ENCODE measurements around the gene TOPAZ1.

TOPAZ1 gene

GRCh38 chr3:44321335-44321734, 79.6 kb downstream of the TOPAZ1 start:
- Histone ChIP-seq H3K4me3 (ENCODE audit: insufficient read depth, low read length, poor library complexity, severe bottlenecking) (no peak overlapping the region), H4K20me1 (ENCODE audit: low read depth, low read length) (no peaks in the 10 kb centered on the region), H3F3A (ENCODE audit: insufficient read depth) (no peaks in the 10 kb centered on the region), H3K27me3 (ENCODE audit: low read length) (no peaks in the 10 kb centered on the region), H3K36me3 (ENCODE audit: low read length) (no peaks in the 10 kb centered on the region), H3K4me2 (ENCODE audit: low read depth, low read length, poor library complexity, severe bottlenecking) (no peak overlapping the region), H3K9me3 (ENCODE audit: insufficient read depth, low read length) (no peaks in the 10 kb centered on the region), H3K9ac (ENCODE audit: low read length) (no peak overlapping the region), H2AFZ (ENCODE audit: low read depth, low read length, severe bottlenecking) (no peak overlapping the region), H3K27ac (ENCODE audit: low read depth, low read length) (no peak overlapping the region), H3K79me2 (ENCODE audit: insufficient read depth, low read length) (no peaks in the 10 kb centered on the region), H3K9me2 (replicated peaks; ENCODE audit: insufficient read depth, low read length) (no peaks in the 10 kb centered on the region)
- no peak for TF ChIP-seq EZH2phosphoT487 (conservative IDR thresholded peaks at IDR 0.05; ENCODE audit: low read length)
- TF ChIP-seq CTCF (IDR thresholded peaks at IDR 0.05; ENCODE audit: insufficient read depth, low read length, poor library complexity, severe bottlenecking), result no peak

GRCh38 chr3:44323341-44323955, 81.8 kb downstream of the TOPAZ1 start:
- H3K9me2 ChIP-seq (replicated peaks; ENCODE audit: insufficient read depth, low read length), result no peaks in the 10 kb centered on the region
- no peak overlapping the region for H2AFZ ChIP-seq (ENCODE audit: low read depth, low read length, severe bottlenecking)
- no peaks in the 10 kb centered on the region for H3K36me3 ChIP-seq (ENCODE audit: low read length)
- no peaks in the 10 kb centered on the region for H3K27me3 ChIP-seq (ENCODE audit: low read length)
- H3K4me2 ChIP-seq (ENCODE audit: low read depth, low read length, poor library complexity, severe bottlenecking), result no peak overlapping the region
- no peak overlapping the region for H3K4me3 ChIP-seq (ENCODE audit: insufficient read depth, low read length, poor library complexity, severe bottlenecking)
- H3K79me2 ChIP-seq (ENCODE audit: insufficient read depth, low read length), result no peaks in the 10 kb centered on the region
- no peaks in the 10 kb centered on the region for H4K20me1 ChIP-seq (ENCODE audit: low read depth, low read length)
- no peaks in the 10 kb centered on the region for H3K9me3 ChIP-seq (ENCODE audit: insufficient read depth, low read length)
- no peaks in the 10 kb centered on the region for H3F3A ChIP-seq (ENCODE audit: insufficient read depth)
- H3K9ac ChIP-seq (ENCODE audit: low read length), result no peak overlapping the region
- no peak overlapping the region for H3K27ac ChIP-seq (ENCODE audit: low read depth, low read length)
- TF ChIP-seq CTCF (IDR thresholded peaks at IDR 0.05; ENCODE audit: insufficient read depth, low read length, poor library complexity, severe bottlenecking) (peak; percentile 95), EZH2phosphoT487 (conservative IDR thresholded peaks at IDR 0.05; ENCODE audit: low read length) (no peak)

- H3K4me3 ChIP-seq (ENCODE audit: insufficient read depth, low read length, poor library complexity, severe bottlenecking), result no peak overlapping the region
- no peaks in the 10 kb centered on the region for H3K27me3 ChIP-seq (ENCODE audit: low read length)
- no peak overlapping the region for H3K4me2 ChIP-seq (ENCODE audit: low read depth, low read length, poor library complexity, severe bottlenecking)
- H4K20me1 ChIP-seq (ENCODE audit: low read depth, low read length), result no peaks in the 10 kb centered on the region
- H3K9me2 ChIP-seq (replicated peaks; ENCODE audit: insufficient read depth, low read length), result no peaks in the 10 kb centered on the region
- H3F3A ChIP-seq (ENCODE audit: insufficient read depth), result no peaks in the 10 kb centered on the region
- no peaks in the 10 kb centered on the region for H3K36me3 ChIP-seq (ENCODE audit: low read length)
- TF ChIP-seq CTCF (IDR thresholded peaks at IDR 0.05; ENCODE audit: insufficient read depth, low read length, poor library complexity, severe bottlenecking) (no peak), EZH2phosphoT487 (conservative IDR thresholded peaks at IDR 0.05; ENCODE audit: low read length) (no peak)
- no peak overlapping the region for H3K9ac ChIP-seq (ENCODE audit: low read length)
- no peak overlapping the region for H2AFZ ChIP-seq (ENCODE audit: low read depth, low read length, severe bottlenecking)
- H3K27ac ChIP-seq (ENCODE audit: low read depth, low read length), result no peak overlapping the region
- no peaks in the 10 kb centered on the region for H3K9me3 ChIP-seq (ENCODE audit: insufficient read depth, low read length)
- no peaks in the 10 kb centered on the region for H3K79me2 ChIP-seq (ENCODE audit: insufficient read depth, low read length)
Observed at GRCh38 chr3:44324584-44324983, 82.9 kb downstream of the TOPAZ1 start.

Measured in SU-DHL-6 (cell line).